AG10803 (cell line): Measurements from ENCODE around the gene ZBTB8OS.
"Not testable (repeated sequence)": the region's sequence is repeated elsewhere in the genome, so short reads cannot be mapped to it uniquely, and the experiment has no call there.

Experiments
- DNase-seq: peaks from one replicate; pipeline ENCODE4 v3.0.0; 2010; ENCODE audit warnings: low read depth
- H3K4me3 ChIP-seq: 2 replicates; pipeline ENCODE4 v1.5.1; 2011; ENCODE audit warnings: mild to moderate bottlenecking, low read length, control low read depth
- TF ChIP-seq, protein P1 (sequence below): conservative IDR thresholded peaks from 2 replicates; pipeline ENCODE4 v1.5.1; 2011; ENCODE audit warnings: mild to moderate bottlenecking, low read length, control low read depth, inconsistent platforms

Gene ZBTB8OS

GRCh38 chr1:32647308-32648134, 2.8 kb downstream of the ZBTB8OS start:
- no peak for DNase-seq
- TF ChIP-seq, protein P1, sequence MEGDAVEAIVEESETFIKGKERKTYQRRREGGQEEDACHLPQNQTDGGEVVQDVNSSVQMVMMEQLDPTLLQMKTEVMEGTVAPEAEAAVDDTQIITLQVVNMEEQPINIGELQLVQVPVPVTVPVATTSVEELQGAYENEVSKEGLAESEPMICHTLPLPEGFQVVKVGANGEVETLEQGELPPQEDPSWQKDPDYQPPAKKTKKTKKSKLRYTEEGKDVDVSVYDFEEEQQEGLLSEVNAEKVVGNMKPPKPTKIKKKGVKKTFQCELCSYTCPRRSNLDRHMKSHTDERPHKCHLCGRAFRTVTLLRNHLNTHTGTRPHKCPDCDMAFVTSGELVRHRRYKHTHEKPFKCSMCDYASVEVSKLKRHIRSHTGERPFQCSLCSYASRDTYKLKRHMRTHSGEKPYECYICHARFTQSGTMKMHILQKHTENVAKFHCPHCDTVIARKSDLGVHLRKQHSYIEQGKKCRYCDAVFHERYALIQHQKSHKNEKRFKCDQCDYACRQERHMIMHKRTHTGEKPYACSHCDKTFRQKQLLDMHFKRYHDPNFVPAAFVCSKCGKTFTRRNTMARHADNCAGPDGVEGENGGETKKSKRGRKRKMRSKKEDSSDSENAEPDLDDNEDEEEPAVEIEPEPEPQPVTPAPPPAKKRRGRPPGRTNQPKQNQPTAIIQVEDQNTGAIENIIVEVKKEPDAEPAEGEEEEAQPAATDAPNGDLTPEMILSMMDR: no peak
- no peak overlapping the region for H3K4me3 ChIP-seq

DNA sequence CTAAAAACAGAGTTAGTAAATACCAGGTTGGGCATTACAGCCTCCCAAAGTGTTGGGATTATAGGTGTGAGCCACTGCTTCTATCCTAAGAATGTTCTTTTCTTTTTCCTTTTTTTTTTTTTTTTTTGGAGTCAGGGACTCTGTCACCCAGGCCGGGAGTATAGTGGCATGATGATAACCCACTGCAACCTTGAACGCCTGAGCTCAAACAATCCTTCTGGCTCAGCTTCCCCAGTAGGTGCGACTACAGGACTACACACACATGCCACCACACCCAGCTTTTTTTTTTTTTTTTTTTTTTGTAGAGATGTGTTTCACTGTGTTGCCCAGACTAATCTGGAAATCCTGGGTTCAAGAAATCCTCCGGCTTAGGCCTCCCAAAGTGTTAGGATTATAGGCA, 5.9 kb downstream of the ZBTB8OS start:
- TF ChIP-seq, protein P1: no peak
- no peak for DNase-seq
- H3K4me3 ChIP-seq: no peak overlapping the region

DNA sequence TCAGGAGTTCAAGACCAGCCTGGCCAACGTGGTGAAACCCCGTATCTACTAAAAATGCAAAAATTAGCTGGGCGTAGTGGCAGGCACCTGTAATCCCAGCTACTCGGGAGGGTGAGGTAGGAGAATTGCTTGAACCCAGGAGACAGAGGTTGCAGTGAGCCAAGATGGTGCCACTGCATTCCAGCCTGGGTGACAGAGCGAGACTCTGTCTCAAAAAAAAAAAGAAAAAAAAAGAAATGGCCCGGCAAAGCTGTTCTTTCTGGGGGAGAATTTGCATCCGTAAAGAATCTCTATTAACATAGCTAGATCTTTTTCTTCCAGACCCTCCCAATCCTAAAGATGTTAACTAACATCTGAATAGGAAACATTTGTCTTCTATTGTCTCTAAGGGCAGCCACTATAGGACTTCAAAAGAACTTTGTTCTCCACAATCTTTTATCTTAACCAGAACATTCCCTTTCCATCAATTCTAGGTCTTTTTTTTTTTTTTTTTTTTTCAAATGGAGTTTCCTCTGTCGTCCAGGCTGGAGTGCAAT, 8.0 kb downstream of the ZBTB8OS start:
- DNase-seq, H3K4me3 ChIP-seq: not testable (repeated sequence)

GRCh38 chr1:32639489-32640075, 10.8 kb downstream of the ZBTB8OS start:
- TF ChIP-seq, protein P1: no peak
- H3K4me3 ChIP-seq: no peak overlapping the region
- peak; percentile 87 for DNase-seq

GRCh38 chr1:32636914-32637645, 13.3 kb downstream of the ZBTB8OS start:
- TF ChIP-seq, protein P1: no peak
- no peak overlapping the region for H3K4me3 ChIP-seq
- DNase-seq: no peak

DNA sequence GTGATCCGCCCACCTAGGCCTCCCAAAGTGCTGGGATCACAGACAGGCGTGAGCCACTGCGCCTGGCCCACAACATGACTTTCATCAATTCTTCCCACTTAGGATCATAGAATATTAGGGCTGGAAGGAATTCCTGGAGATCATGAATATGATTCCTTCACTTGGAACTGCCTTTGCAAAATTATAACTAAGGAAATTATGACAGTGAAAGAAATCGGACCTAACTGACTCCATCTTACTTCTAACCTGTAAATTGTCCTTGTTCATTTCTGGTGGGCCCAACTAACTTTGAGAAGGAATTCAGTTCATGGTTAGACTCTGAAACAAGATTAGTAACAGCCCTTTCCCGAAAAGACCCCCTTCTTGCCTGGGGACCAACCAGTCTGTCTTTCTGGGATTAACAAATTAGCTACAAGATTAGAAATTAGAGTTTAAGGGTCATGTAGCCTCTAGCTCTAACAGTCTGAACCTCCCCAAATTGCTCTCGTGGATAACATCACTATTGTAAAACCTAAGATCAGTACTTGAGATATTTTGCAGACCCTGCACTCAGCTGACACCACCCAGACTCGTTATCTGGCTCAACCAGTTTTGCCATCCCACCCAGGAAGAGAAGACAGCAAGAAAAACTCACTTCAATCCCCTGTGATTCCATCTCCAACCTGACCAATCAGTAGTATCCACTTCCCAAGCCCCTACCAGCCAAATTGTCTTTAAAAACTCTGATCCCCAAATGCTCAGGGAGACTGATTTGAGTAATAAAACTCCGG, 14.7 kb downstream of the ZBTB8OS start:
- H3K4me3 ChIP-seq: no peak overlapping the region
- TF ChIP-seq, protein P1: no peak
- no peak for DNase-seq

- DNase-seq: no peak
- TF ChIP-seq, protein P1: no peak
Observed at GRCh38 chr1:32632829-32633228, 17.5 kb downstream of the ZBTB8OS start.

GRCh38 chr1:32630173-32630572, 20.2 kb downstream of the ZBTB8OS start:
- not testable (repeated sequence) for DNase-seq, H3K4me3 ChIP-seq

More at GRCh38 chr1:32632829-32633228, 17.5 kb downstream of the ZBTB8OS start:
- H3K4me3 ChIP-seq: no peak overlapping the region
